ENCODE data around the gene EEIG2. TPM values are rescaled to one million over a fixed set of nuclear protein-coding genes. Genes with fewer than 3 reads are reported as not detected.

The EEIG2 gene
- total RNA-seq, 1 donor from 2014 or later, result 13.3 TPM

DNA sequence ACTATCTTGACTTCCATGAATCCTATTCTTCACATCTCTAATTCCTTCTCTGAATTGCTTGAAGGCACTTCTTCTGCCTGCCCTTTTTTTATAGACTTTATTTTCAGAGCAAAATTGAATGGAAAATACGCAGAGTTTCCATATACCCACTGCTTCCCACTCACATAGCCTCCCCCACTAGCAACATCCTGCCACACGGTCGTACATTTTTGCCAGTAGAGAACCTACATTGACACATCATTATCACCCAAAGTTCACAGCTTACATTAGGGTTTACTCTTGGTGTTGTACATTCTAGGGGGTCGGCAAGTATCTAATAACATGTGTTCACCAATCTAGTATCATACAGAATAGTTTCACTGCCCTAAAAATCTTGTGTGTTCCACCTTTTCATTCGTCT, 12.3 kb downstream of the EEIG2 start:
- H3K36me3 Mint-ChIP-seq (ENCODE audit: unreplicated experiment), result no peaks in the 10 kb centered on the region
- DNase-seq (ENCODE audit: extremely low spot score, unreplicated experiment), result no peak
- TF ChIP-seq, protein P1, sequence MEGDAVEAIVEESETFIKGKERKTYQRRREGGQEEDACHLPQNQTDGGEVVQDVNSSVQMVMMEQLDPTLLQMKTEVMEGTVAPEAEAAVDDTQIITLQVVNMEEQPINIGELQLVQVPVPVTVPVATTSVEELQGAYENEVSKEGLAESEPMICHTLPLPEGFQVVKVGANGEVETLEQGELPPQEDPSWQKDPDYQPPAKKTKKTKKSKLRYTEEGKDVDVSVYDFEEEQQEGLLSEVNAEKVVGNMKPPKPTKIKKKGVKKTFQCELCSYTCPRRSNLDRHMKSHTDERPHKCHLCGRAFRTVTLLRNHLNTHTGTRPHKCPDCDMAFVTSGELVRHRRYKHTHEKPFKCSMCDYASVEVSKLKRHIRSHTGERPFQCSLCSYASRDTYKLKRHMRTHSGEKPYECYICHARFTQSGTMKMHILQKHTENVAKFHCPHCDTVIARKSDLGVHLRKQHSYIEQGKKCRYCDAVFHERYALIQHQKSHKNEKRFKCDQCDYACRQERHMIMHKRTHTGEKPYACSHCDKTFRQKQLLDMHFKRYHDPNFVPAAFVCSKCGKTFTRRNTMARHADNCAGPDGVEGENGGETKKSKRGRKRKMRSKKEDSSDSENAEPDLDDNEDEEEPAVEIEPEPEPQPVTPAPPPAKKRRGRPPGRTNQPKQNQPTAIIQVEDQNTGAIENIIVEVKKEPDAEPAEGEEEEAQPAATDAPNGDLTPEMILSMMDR (IDR thresholded peaks at IDR 0.05), result no peak
- peaks cover 18% of the 10 kb centered on the region for H3K4me1 Mint-ChIP-seq (ENCODE audit: unreplicated experiment)
- H3K27me3 Mint-ChIP-seq (ENCODE audit: unreplicated experiment), result no peaks in the 10 kb centered on the region
- no peaks in the 10 kb centered on the region for H3K9me3 Mint-ChIP-seq (ENCODE audit: unreplicated experiment)
- H3K27ac Mint-ChIP-seq (ENCODE audit: unreplicated experiment), result no peak overlapping the region
- H3K4me3 Mint-ChIP-seq (ENCODE audit: unreplicated experiment), result no peak overlapping the region

DNA sequence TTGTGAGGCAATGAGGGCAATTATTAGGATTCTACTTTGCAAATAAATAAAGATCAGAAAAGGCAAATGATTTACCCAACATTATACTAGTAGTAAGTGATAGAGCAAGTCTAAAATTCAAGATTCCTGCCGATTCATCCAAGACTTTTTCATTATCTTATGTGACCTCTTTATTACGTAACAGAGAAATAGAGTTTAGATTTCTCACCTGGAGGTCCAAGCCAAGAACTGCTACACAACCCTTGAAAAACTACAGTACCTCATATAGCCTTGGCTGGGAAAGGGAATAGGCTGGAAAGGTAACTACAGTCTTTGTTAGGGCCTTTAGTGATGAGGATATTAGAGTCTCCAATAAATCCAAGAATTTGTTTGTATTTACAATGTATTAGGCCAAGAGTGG, 13.3 kb downstream of the EEIG2 start:
- no peak overlapping the region for H3K27ac Mint-ChIP-seq (ENCODE audit: unreplicated experiment)
- no peaks in the 10 kb centered on the region for H3K27me3 Mint-ChIP-seq (ENCODE audit: unreplicated experiment)
- no peak overlapping the region for H3K4me3 Mint-ChIP-seq (ENCODE audit: unreplicated experiment)
- DNase-seq (ENCODE audit: extremely low spot score, unreplicated experiment), result no peak
- H3K4me1 Mint-ChIP-seq (ENCODE audit: unreplicated experiment), result peaks cover 18% of the 10 kb centered on the region
- H3K36me3 Mint-ChIP-seq (ENCODE audit: unreplicated experiment), result no peaks in the 10 kb centered on the region
- TF ChIP-seq, protein P1 (IDR thresholded peaks at IDR 0.05), result no peak
- no peaks in the 10 kb centered on the region for H3K9me3 Mint-ChIP-seq (ENCODE audit: unreplicated experiment)

DNA sequence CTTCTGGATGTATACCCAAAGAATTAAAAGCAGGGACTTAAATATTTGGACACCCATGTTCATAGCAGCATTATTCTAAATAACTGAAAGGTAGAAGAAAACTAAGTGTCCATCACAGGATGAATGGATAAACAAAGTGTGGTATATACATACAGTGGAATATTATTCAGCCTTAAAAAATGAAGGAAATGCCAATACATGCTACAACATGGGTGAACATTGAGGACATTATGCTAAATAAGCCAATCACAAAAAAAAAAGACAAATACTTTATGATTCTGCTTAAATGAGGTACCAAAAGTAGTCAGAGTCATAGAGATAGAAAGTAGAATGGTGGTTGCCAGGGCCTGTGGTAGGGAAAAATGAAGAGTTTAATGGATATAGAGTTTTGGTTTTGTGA, 14.1 kb downstream of the EEIG2 start:
- no peak for DNase-seq (ENCODE audit: extremely low spot score, unreplicated experiment)
- TF ChIP-seq, protein P1 (IDR thresholded peaks at IDR 0.05), result no peak
- Mint-ChIP-seq H3K36me3 (ENCODE audit: unreplicated experiment) (no peaks in the 10 kb centered on the region), H3K27ac (ENCODE audit: unreplicated experiment) (peak overlapping the region; percentile 93), H3K27me3 (ENCODE audit: unreplicated experiment) (no peaks in the 10 kb centered on the region), H3K4me1 (ENCODE audit: unreplicated experiment) (peaks cover 18% of the 10 kb centered on the region), H3K9me3 (ENCODE audit: unreplicated experiment) (no peaks in the 10 kb centered on the region), H3K4me3 (ENCODE audit: unreplicated experiment) (no peak overlapping the region)

GRCh38 chr1:108575375-108575774, 15.5 kb downstream of the EEIG2 start:
- H3K36me3 Mint-ChIP-seq (ENCODE audit: unreplicated experiment), result no peaks in the 10 kb centered on the region
- TF ChIP-seq, protein P1 (IDR thresholded peaks at IDR 0.05), result no peak
- no peaks in the 10 kb centered on the region for H3K27me3 Mint-ChIP-seq (ENCODE audit: unreplicated experiment)
- peak overlapping the region; percentile 43 for H3K4me3 Mint-ChIP-seq (ENCODE audit: unreplicated experiment)
- H3K4me1 Mint-ChIP-seq (ENCODE audit: unreplicated experiment), result peaks cover 18% of the 10 kb centered on the region
- H3K9me3 Mint-ChIP-seq (ENCODE audit: unreplicated experiment), result no peaks in the 10 kb centered on the region
- no peak for DNase-seq (ENCODE audit: extremely low spot score, unreplicated experiment)
- H3K27ac Mint-ChIP-seq (ENCODE audit: unreplicated experiment), result peak overlapping the region; percentile 93

- Mint-ChIP-seq H3K9me3 (ENCODE audit: unreplicated experiment) (no peaks in the 10 kb centered on the region), H3K4me3 (ENCODE audit: unreplicated experiment) (no peak overlapping the region), H3K27me3 (ENCODE audit: unreplicated experiment) (no peaks in the 10 kb centered on the region), H3K4me1 (ENCODE audit: unreplicated experiment) (peaks cover 33% of the 10 kb centered on the region), H3K36me3 (ENCODE audit: unreplicated experiment) (peaks cover 5% of the 10 kb centered on the region), H3K27ac (ENCODE audit: unreplicated experiment) (peak overlapping the region; percentile 65)
- DNase-seq (ENCODE audit: extremely low spot score, unreplicated experiment), result no peak
- TF ChIP-seq, protein P1 (IDR thresholded peaks at IDR 0.05), result no peak
These were observed 24.0 kb downstream of the EEIG2 start for GRCh38 chr1:108583757-108584427.

Data from osteocyte (in vitro differentiated cells).